ENCODE measurements around the gene PTGES2.
A peak's percentile ranks its signal among the peaks of the same experiment; 100 is the strongest.
"Not testable (repeated sequence)": the region's sequence is repeated elsewhere in the genome, so short reads cannot be mapped to it uniquely, and the experiment has no call there.

The PTGES2 gene

GRCh38 chr9:128136816-128137793 is 9.6 kb upstream of the PTGES2 start:
- DNase-seq: no peak

DNA sequence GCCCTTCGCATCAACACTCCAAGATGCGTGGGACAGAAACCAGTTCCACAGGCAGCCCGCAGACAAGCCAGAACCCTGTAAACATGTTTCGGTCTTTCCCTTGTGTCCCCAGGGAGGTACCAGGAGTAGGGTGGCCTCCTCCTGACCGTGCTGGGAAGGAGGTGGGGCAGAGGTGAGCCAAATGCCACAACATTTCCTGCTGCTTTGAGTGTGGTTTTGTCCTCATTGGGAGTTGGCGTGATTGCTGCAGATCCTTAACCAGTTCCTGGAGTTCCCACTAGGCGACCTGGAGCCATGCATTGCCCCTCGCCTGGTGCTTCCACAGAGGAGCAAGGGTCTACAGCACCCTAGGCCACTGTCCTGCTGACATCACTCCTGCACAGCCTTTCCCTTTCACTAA is 8.0 kb upstream of the PTGES2 start:
- not testable (repeated sequence) for DNase-seq

- not testable (repeated sequence) for DNase-seq
These were observed 4.6 kb upstream of the PTGES2 start for GRCh38 chr9:128132139-128132538.

- DNase-seq: not testable (repeated sequence)
These were observed 3.8 kb upstream of the PTGES2 start for GRCh38 chr9:128131346-128131745.

DNA sequence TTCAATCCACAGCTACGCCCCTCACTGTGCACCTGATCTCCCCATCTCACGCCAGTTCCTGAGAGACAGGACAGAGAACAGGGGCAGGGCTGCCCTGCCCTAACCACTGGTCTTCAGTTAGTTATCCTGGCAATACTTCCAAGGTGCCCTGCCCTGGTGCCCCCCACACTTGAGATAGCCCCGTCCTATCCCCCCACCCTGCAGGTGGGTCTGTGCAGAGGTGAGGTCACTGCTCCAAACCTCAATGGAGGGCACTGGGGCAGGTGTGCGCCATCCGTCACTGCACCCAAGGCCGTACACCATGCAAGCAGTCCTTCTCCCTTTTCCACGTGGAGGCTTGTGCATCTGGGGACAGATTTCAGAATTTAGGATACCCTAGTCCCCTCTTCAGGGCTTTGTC is 3.1 kb upstream of the PTGES2 start:
- not testable (repeated sequence) for DNase-seq

GRCh38 chr9:128129976-128130590 is 2.6 kb upstream of the PTGES2 start:
- not testable (repeated sequence) for DNase-seq

GRCh38 chr9:128128836-128129590 is 1.5 kb upstream of the PTGES2 start:
- no peak for DNase-seq

DNA sequence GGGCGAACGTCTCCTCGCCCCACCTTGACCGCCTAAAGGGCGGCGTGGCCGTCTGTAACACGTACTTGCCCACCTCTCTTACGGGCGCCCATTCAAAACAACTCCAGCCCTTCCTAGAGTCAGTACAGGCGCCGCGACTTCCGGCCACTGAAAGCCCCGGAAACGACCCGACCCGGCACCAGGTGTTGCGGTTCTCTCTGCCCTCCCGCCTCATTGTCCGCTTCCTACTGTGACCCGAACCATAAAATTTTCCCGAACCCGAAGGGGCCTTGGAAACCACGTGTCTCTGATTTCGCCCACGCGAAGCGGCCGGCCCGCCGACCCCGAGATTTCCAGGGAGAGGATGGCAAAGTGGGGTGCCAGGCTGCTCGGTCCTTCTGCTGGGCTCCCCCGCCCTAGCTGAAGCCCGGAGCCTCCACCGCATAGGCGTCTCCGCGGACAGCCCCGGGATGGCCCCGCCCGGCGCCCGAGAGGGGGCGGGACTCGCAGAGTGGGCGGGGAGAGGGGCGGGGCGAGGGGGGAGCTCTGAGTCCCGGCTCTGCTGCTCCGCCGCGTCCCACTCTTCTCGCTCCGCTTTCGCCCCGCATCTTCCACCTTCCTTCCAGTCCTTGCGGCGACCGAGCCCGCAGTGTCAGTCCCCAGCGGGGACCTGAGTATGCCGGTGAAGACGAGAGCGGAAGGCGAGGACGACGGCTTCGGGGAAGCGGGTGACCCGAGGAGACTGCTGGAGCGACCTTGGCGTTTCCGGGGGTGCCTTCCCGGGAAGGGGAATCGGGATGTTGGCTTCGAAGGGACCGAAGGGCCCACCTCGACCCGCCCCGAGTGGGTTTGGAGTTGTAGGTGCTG is 684 bp upstream of the PTGES2 start:
- peak; percentile 77 to 91 (median 85) for DNase-seq

GRCh38 chr9:128125580-128126354 is 1.8 kb downstream of the PTGES2 start:
- DNase-seq: no peak

- DNase-seq: peak in 2 of 4 experiments; percentile 18 to 40
These were observed 2.5 kb downstream of the PTGES2 start for GRCh38 chr9:128124873-128125579.

- DNase-seq: no peak
These were observed 3.1 kb downstream of the PTGES2 start for GRCh38 chr9:128124451-128124850.

- no peak for DNase-seq
These were observed 4.0 kb downstream of the PTGES2 start for GRCh38 chr9:128123451-128124080.

GRCh38 chr9:128122809-128123175 is 4.7 kb downstream of the PTGES2 start:
- DNase-seq: no peak

- DNase-seq: no peak
These were observed 5.4 kb downstream of the PTGES2 start for GRCh38 chr9:128121924-128122808.

DNA sequence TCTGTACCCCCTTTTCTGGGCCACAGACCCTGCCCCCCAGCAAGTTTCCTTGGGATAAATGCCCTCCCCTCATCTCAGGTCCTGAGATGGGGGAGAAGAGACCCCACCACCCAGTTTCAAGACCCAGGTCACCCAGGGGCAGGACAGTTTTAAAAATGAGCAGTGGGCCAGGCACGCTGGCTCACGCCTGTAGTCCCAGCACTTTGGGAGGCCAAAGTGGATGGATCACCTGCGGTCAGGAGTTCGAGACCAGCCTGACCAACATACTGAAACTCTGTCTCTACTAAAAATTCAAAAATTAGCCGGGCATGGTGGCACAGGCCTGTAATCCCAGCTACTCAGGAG is 6.1 kb downstream of the PTGES2 start:
- no peak for DNase-seq

DNA sequence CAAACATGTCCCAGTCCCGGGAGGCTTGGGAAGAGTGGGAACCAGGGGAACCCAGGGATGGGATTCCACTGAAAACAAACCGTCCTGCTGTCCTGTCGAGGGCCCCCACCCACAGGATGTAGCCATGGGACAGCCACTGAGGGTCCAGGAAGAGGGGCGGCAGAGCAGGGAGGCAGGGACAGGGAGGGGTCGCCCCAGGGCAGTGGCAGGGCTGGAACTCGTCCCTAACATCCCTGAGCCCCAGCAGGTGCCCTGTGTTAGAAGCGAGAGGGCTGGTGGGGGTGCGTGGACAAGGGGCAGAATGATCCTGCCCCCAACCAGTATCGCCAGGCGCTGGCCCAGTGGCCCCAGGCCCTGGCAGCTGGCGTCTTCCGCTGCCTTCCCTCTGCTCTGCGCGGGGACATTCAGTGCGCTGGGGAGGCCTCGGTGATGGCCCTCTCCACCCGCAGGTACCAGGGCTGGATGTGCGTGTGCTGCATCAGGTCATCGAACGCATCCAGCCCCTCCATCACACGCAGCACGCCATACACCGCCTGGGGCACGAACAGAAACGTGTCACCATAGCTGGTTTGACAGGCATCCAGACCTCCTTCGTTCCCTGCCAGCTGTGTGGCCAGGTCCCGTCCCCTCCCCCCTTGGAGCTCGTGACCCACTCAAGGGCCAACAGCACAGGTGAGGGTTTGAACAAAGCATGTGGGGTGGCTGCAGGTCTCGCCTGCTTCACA is 6.6 kb downstream of the PTGES2 start:
- DNase-seq: no peak

- no peak for DNase-seq
These were observed 7.3 kb downstream of the PTGES2 start for GRCh38 chr9:128120061-128120740.

Data from activated naive CD4-positive, alpha-beta T cell (primary cell).